T-helper 1 cell (primary cell): ENCODE measurements around the gene PRKCSH.
A peak's percentile ranks its signal among the peaks of the same experiment; 100 is the strongest.
"Not testable (repeated sequence)": the region's sequence is repeated elsewhere in the genome, so short reads cannot be mapped to it uniquely, and the experiment has no call there.

Source experiments
- DNase-seq, 5 donors: peaks; one replicate each; pipeline ENCODE4 v3.0.0-alpha.2; 2012 to 2020

Gene PRKCSH

GRCh38 chr19:11420429-11421370 is 14.7 kb upstream of the PRKCSH start:
- DNase-seq, result no peak

GRCh38 chr19:11421371-11422098 is 13.9 kb upstream of the PRKCSH start:
- DNase-seq, result peak in 2 of 5 donors; percentile 29 to 36

- peak; percentile 41 to 82 (median 45) for DNase-seq
These were observed 13.0 kb upstream of the PRKCSH start for GRCh38 chr19:11422163-11423065.

DNA sequence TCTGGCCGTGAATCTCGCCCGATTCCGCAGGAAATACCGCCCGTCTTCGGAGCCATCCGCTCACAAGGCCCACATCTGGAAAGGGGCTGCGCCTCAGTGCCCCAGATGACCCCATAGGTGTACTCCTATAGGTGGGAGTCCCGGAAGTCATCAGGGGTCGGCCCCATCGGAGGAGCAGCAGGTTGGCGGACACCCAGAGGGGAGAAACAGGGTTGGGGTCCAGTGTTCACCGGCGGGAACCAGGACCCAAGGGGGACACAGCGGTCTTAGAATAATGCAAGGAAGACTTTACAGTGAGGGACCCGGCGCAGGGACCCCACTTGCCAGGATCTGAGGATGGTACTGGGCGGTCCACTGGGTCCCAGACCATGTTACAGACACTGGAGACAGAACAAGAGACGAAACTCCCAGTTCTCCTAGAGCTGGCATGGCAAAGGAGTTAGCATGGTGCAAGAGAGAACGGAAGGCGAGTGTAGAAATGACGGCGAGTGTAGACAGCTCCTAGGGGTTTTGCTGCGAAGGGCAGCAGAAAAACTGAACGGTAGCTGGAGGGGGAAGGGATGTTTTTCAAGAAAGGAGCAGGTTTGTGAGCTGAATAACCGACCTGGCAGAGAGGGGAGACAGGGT is 12.2 kb upstream of the PRKCSH start:
- DNase-seq, result no peak

DNA sequence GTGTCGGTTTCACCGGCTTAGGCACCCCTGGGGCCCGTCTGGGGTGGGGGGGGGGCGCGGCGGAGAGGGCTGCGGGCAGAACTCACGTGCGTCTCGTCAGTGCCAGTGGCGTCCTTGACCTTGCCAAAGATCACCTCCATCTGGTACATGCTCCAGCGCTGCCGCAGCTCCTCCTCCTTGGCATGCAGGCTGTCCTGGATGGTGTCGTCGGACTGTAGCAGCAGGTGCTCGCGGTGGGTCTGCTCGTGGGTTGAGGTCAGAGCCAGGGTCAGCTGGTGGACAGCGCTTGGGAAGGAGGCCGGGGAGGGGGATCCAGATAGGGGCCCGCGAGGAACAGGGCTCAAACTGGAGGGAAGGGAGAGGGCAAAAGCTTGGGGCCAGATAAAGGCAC is 11.6 kb upstream of the PRKCSH start:
- no peak for DNase-seq

GRCh38 chr19:11425719-11426457 is 9.5 kb upstream of the PRKCSH start:
- DNase-seq, result no peak

GRCh38 chr19:11426656-11427055 is 8.8 kb upstream of the PRKCSH start:
- no peak for DNase-seq

GRCh38 chr19:11433526-11433925 is 1.9 kb upstream of the PRKCSH start:
- DNase-seq, result not testable (repeated sequence)

DNA sequence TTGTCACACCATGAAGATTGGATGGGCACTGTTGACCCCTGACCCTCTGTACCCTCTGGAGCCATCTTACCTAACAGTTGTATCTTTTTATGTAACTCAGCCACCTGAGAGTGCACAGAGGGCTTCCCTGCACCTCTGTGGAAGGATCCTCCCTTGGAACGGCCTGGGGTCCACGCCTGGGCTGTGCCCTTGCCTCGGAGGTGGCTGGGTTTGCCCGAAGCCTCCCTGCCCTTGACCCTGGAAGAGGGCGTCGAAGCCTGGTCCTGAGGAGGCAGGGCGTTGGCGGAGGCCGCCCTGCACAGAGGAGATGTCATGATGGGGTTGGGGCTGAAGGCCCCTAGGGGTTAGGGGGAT is 755 bp upstream of the PRKCSH start:
- DNase-seq, result no peak

GRCh38 chr19:11435833-11436313 is 438 bp downstream of the PRKCSH start:
- DNase-seq, result peak in 1 of 5 donors; percentile 27

- DNase-seq, result no peak
These were observed 2.5 kb downstream of the PRKCSH start for GRCh38 chr19:11437955-11438354.

GRCh38 chr19:11444059-11444458 is 8.6 kb downstream of the PRKCSH start:
- no peak for DNase-seq

GRCh38 chr19:11445141-11445540 is 9.7 kb downstream of the PRKCSH start:
- DNase-seq, result no peak

DNA sequence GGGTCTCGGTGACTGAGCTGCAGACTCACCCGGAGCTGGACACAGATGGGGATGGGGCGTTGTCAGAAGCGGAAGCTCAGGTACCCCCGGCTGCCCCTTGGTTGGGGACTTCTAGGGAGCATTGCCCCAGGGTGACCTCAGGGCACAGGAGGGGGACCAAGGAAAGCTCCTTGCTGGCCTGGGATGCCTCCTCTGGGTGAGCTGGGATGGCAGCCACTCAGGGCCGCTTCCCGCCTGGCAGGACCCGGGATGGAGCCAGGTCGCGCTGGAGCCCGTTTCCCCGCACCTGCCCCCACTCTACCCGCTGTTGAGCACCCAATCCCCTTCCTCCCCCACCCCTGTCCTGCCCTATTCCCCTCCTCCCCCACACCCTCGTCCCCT is 10.8 kb downstream of the PRKCSH start:
- DNase-seq, result no peak

DNA sequence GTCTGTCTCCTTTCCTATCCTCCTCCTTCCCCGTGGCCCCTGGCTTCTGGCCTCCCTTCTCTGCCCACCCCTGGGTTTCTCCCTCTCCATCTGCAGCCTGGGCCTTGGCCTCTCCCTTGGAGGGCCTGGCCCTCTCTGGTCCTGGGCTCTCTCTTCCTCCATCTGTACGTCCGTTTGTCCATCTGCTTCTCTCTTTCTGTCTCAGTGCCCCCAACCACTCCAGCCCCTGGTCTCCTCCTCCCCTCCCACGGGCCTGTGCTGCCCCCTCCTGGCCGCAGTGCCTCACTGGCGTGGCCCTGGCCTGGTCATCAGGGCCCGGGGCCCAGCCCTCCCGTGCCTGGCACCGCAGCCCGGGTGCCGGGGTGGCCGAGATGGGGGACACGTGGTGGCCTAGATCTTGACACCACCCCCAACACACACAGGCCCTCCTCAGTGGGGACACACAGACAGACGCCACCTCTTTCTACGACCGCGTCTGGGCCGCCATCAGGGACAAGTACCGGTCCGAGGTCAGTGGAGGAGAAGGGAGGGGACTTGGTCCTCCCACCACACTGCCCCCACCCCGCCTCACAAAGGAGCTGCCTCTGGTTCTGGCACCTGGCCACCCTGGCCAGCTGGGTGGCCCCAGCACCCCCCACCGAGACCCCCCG is 11.3 kb downstream of the PRKCSH start:
- peak in 2 of 5 donors; percentile 37 to 40 for DNase-seq

DNA sequence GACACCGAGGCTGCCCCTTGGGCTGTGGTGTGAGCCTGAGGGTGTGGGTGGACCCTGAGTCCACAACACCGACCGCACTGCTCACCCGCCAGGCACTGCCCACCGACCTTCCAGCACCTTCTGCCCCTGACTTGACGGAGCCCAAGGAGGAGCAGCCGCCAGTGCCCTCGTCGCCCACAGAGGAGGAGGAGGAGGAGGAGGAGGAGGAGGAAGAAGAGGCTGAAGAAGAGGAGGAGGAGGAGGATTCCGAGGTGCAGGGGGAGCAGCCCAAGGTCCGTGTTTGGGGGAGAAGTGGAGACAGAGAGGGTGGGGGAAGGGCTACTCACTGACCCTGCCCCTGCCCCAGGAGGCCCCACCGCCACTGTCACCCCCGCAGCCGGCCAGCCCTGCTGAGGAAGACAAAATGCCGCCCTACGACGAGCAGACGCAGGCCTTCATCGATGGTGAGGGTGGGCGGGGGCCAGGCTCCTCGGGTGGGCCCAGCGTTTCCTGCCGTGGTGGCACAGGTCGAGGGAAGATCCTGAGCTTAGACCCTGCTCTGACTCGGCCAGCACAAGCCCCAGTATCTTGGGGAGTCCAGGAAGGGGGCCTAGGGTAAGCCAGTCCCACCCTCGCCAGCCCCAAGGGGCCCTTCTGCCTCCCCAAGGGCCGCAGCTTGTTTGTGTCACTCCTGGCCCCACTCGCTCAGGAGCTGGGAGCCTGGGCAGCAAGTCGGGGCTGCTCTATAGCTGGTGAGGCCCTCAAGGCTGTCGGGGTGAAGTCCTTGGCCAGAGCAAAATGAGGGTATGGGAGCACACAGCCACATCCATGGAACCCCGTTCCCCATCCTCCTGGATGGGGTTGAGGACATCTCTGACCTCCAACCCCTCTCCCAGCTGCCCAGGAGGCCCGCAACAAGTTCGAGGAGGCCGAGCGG is 12.2 kb downstream of the PRKCSH start:
- DNase-seq, result no peak

DNA sequence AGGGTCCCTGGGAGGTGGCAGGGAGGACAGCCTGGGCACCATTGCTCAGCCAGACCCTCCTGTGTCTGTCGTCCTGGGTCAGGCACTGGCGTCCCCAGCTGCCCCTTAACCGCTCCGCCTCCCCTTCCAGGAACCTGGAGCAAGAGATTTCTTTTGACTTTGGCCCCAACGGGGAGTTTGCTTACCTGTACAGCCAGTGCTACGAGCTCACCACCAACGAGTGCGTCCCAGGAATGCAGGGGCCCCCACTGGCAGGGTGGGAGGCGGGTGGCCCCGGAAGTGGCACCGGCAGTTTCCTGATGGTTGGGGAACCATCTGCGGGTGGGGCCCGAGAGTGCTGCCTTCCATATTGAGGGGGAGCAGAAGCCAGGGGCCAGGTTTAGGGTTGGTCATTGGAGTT is 13.0 kb downstream of the PRKCSH start:
- DNase-seq, result no peak

GRCh38 chr19:11448923-11449554 is 13.6 kb downstream of the PRKCSH start:
- DNase-seq, result no peak

DNA sequence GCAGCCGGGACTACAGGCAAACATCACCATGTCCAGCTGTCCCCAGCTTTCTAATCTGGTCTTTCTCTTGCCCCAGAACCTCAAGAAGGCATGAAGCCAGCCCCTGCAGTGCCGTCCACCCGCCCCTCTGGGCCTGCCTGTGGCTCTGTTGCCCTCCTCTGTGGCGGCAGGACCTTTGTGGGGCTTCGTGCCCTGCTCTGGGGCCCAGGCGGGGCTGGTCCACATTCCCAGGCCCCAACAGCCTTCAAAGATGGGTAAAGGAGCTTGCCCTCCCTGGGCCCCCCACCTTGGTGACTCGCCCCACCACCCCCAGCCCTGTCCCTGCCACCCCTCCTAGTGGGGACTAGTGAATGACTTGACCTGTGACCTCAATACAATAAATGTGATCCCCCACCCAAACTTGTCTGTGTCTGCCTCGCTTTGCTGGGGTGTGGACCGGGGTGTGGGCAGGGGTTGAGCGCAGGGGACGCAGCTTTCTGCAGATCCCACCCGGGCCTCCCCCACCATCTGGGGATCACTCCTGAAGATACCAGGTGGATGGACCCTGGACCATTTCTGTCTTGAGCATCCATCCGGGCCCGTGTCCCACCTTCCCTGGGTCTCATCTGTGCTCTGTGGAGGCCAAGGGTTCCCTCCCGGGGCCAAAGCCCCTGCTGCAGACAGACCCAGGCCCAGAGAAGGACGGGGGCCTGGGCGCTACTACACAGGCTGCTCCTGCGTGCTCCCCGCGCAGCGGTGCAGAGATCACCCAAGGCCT is 15.3 kb downstream of the PRKCSH start:
- no peak for DNase-seq
